ENCODE measurements around the gene PP2D1. TPM values are rescaled to one million over a fixed set of nuclear protein-coding genes. Genes with fewer than 3 reads are reported as not detected.

The PP2D1 gene
- total and polyA plus RNA-seq, 9 of the 15 experiments (the other 6 are each of a cell fraction or from before 2014, with no cell fraction given): 0.07 to 0.10 TPM; not detected in 7

GRCh38 chr3:19961960-19962359 lies 50.1 kb downstream of the PP2D1 start:
- Histone ChIP-seq H3K36me3 (ENCODE audit: control insufficient read depth, insufficient read depth, low read length) (peaks cover 49% of the 10 kb centered on the region; the same call in 2 of the 3 replicates), H3K9me3 (replicated peaks; ENCODE audit: control insufficient read depth, insufficient read depth, low read depth, low read length) (no peaks in the 10 kb centered on the region), H3K27me3 (ENCODE audit: control insufficient read depth in 2 of 2, insufficient read depth in 2 of 2, low read length in 2 of 2) (no peaks in the 10 kb centered on the region), H3K4me3 (no peak overlapping the region), H2AFZ (ENCODE audit: low read depth, low read length) (no peak overlapping the region), H3K4me2 (ENCODE audit: insufficient read depth, low read length) (no peak overlapping the region), H3K27ac (ENCODE audit: extremely low read depth, low read depth, low read length) (no peak overlapping the region), H3K79me2 (ENCODE audit: control insufficient read depth, insufficient read depth, low read length) (peaks cover 99% of the 10 kb centered on the region), H3K4me1 (replicated peaks in 1 of 2; ENCODE audit: control insufficient read depth in 2 of 2, insufficient read depth in 2 of 2, low read length in 2 of 2) (peaks cover 7 to 24% of the 10 kb centered on the region in 2 experiments; a peak in 4 of 5 replicates), H3K9me1 (ENCODE audit: control insufficient read depth, insufficient read depth, low read length) (no peaks in the 10 kb centered on the region), H3K9ac (ENCODE audit: insufficient read depth in 1 of 2, low read depth in 2 of 2, low read length in 2 of 2) (no peak overlapping the region), H4K20me1 (replicated peaks; ENCODE audit: control insufficient read depth, insufficient read depth, low read length) (peaks cover 16% of the 10 kb centered on the region; the same call in 1 of the 2 replicates)
- POLR2A ChIA-PET: interaction anchor here (0.7 to 6.1 kb wide), 3 partner anchors 10 to 64 kb away, joined by 4 to 34 read pairs (median 5); no protein-coding TSS in a partner anchor
- WGBS (ENCODE audit: insufficient coverage, low coverage, missing lambda C conversion rate): 76% methylated on average over 4 of the region's 4 CpGs
- DNase-seq (ENCODE audit: extremely low read depth in 1 of 4, low spot score in 3 of 4): peak in 2 of 4 experiments; percentile 18 to 30
- ATAC-seq: peak; percentile 50
- no peak for FAIRE-seq
- TF ChIP-seq MEF2D (tag; conservative IDR thresholded peaks at IDR 0.05; ENCODE audit: low read depth) (0 out of 2 replicates have a peak, but pooled peaks have one; percentile 21), MEF2A (IDR thresholded peaks at IDR 0.05; ENCODE audit: control insufficient read depth, low read depth, low read length) (peak; percentile 52; the same call in 1 of the 2 replicates), HCFC1 (IDR thresholded peaks at IDR 0.05; ENCODE audit: low read depth, low read length) (no peak), HDAC1 (IDR thresholded peaks at IDR 0.05) (no peak), CGGBP1 (CRISPR knock-in tag; IDR thresholded peaks at IDR 0.05) (no peak)
- intact Hi-C loops (cut with micrococcal nuclease) (no loop called here), in situ Hi-C loops (cut with MboI) (no loop called here)
- CTCF ChIA-PET (ENCODE audit: low intra/inter-chr PET ratio): no interaction called here
- no TSS peak for BruUV-seq (replicated peaks)

Data from K562 (cell line).